Neural progenitor cell (in vitro differentiated cells): ENCODE data around the gene ATAD3A. TPM values are rescaled to one million over a fixed set of nuclear protein-coding genes. Genes with fewer than 3 reads are reported as not detected.

Experiments
- DNase-seq: peaks from one replicate; pipeline ENCODE4 v3.0.0-alpha.2; 2016; ENCODE audit warnings: low spot score
- H2AFZ ChIP-seq: fragments of 200-600 bp; sonication (generic); replicated peaks from 2 replicates; pipeline ENCODE4 v1.6.1; 2016; ENCODE audit warnings: antibody characterized with exemption
- H3F3A ChIP-seq: fragments of 200-600 bp; sonication (generic); 2 replicates; pipeline ENCODE4 v1.6.1; 2016; ENCODE audit warnings: antibody characterized with exemption, low read depth
- H3K27ac ChIP-seq: fragments of 200-600 bp; sonication (generic); 2 replicates; pipeline ENCODE4 v1.5.1; 2016; ENCODE audit warnings: mild to moderate bottlenecking
- H3K27me3 ChIP-seq: fragments of 200-600 bp; sonication (generic); 2 replicates; pipeline ENCODE4 v1.6.1; 2016; ENCODE audit warnings: mild to moderate bottlenecking, moderate library complexity
- H3K36me3 ChIP-seq: fragments of 200-600 bp; sonication (generic); 2 replicates; pipeline ENCODE4 v1.5.1; 2016
- H3K4me1 ChIP-seq: fragments of 200-600 bp; sonication (generic); 2 replicates; pipeline ENCODE4 v1.6.1; 2016; ENCODE audit warnings: mixed run types
- H3K4me2 ChIP-seq: fragments of 200-600 bp; sonication (generic); 2 replicates; pipeline ENCODE4 v1.6.1; 2016
- H3K4me3 ChIP-seq: fragments of 200-600 bp; sonication (generic); 2 replicates; pipeline ENCODE4 v1.5.1; 2016
- H3K79me2 ChIP-seq: fragments of 200-600 bp; sonication (generic); 2 replicates; pipeline ENCODE4 v1.6.1; 2016; ENCODE audit warnings: low read depth
- H3K9ac ChIP-seq: fragments of 200-600 bp; sonication (generic); 2 replicates; pipeline ENCODE4 v1.6.1; 2016
- H3K9me3 ChIP-seq: fragments of 200-600 bp; sonication (generic); 2 replicates; pipeline ENCODE4 v1.5.1; 2016; ENCODE audit warnings: low read depth
- H4K20me1 ChIP-seq: fragments of 200-600 bp; sonication (generic); 2 replicates; pipeline ENCODE4 v1.6.1; 2016; ENCODE audit warnings: low read depth
- H3K27ac Mint-ChIP-seq: 3 replicates; pipeline ENCODE4 v1.8.0; 2021; ENCODE audit warnings: mixed read lengths
- H3K27me3 Mint-ChIP-seq: 2 replicates; pipeline ENCODE4 v1.8.0; 2022; ENCODE audit warnings: low read depth, mild to moderate bottlenecking, inconsistent platforms, moderate library complexity, mixed read lengths; ENCODE audit not compliant: insufficient read depth
- H3K36me3 Mint-ChIP-seq: 3 replicates; pipeline ENCODE4 v1.8.0; 2021; ENCODE audit warnings: mixed read lengths
- H3K4me1 Mint-ChIP-seq: 3 replicates; pipeline ENCODE4 v1.8.0; 2021; ENCODE audit warnings: mixed read lengths
- H3K4me3 Mint-ChIP-seq: 3 replicates; pipeline ENCODE4 v1.8.0; 2021; ENCODE audit warnings: mild to moderate bottlenecking, moderate library complexity, mixed read lengths
- H3K9me3 Mint-ChIP-seq: 3 replicates; pipeline ENCODE4 v1.8.0; 2020; ENCODE audit warnings: mixed read lengths
- CTCF ChIP-seq: fragments of 200-600 bp; sonication (generic); IDR thresholded peaks from 2 replicates; pipeline ENCODE4 v1.5.1; 2017; ENCODE audit warnings: antibody characterized with exemption, mild to moderate bottlenecking
- EZH2 ChIP-seq: fragments of 200-600 bp; sonication (generic); IDR thresholded peaks from 2 replicates; pipeline ENCODE4 v1.6.1; 2017; ENCODE audit warnings: antibody characterized with exemption, mild to moderate bottlenecking, moderate library complexity
- EZH2phosphoT487 ChIP-seq: fragments of 200-600 bp; sonication (generic); IDR thresholded peaks from 2 replicates; pipeline ENCODE4 v1.6.1; 2017; ENCODE audit warnings: antibody characterized with exemption
- total RNA-seq: library from RNA; depleted of rRNA; stranded (reverse); fragments of >200 nt; gene quantifications from 2 replicates; pipeline ENCODE4 v1.2.3, GENCODE V29; 2015; ENCODE audit warnings: low replicate concordance

The ATAD3A gene
- total RNA-seq, 1 donor from 2014 or later: 7.8 TPM

GRCh38 chr1:1565340-1565739 lies 53.4 kb downstream of the ATAD3A start:
- Histone ChIP-seq H3K27me3 (no peaks in the 10 kb centered on the region), H3K4me2 (no peak overlapping the region), H3K79me2 (peaks cover 78% of the 10 kb centered on the region), H3K4me3 (no peak overlapping the region), H2AFZ (no peak overlapping the region), H3K36me3 (no peaks in the 10 kb centered on the region), H3K9me3 (no peaks in the 10 kb centered on the region), H3K27ac (no peak overlapping the region), H3F3A (peaks cover 5% of the 10 kb centered on the region), H4K20me1 (peaks cover 69% of the 10 kb centered on the region), H3K9ac (no peak overlapping the region), H3K4me1 (no peaks in the 10 kb centered on the region)
- Mint-ChIP-seq H3K4me3 (no peak overlapping the region), H3K9me3 (no peaks in the 10 kb centered on the region), H3K27me3 (peaks cover 3% of the 10 kb centered on the region), H3K4me1 (no peaks in the 10 kb centered on the region), H3K36me3 (peaks cover 27% of the 10 kb centered on the region), H3K27ac (no peak overlapping the region)
- DNase-seq: no peak
- TF ChIP-seq EZH2: no peak

DNA sequence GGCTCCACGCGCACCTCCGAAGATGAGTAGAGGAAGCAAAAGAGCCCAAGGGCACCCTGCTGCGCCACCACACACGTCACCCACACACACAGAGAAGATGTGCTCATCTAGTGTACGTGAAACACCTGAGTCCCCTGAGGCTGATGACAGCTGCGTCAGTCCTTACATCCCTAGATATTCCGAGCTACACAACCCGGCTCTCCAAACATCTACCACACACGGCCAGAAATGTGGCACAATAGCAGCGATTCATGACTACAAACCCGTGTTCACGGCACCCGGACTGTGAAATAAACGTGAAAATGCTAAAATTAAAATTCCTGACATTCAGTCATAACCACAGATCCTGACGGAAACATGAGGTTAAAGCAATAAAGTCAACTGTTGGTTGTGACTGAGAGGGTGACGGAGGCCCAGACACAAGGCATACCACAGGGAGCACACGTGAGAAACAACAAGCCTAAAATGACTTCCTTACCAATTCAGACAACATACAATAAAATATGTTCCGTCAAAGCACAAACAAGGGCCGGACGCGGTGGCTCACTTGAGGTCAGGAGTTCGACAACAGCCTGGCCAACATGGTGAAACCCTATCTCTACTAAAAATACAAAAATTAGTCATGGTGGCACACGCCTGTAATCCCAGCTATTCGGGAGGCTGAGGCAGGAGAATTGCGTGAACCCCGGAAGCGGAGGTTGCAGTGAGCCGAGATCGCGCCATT lies 55.4 kb downstream of the ATAD3A start:
- Mint-ChIP-seq H3K36me3 (peaks cover 27% of the 10 kb centered on the region), H3K9me3 (no peaks in the 10 kb centered on the region), H3K27me3 (peaks cover 3% of the 10 kb centered on the region), H3K4me1 (no peaks in the 10 kb centered on the region), H3K27ac (peak overlapping the region; percentile 15), H3K4me3 (no peak overlapping the region)
- no peaks in the 10 kb centered on the region for H3K36me3 ChIP-seq
- TF ChIP-seq EZH2: no peak
- TF ChIP-seq EZH2phosphoT487: no peak
- TF ChIP-seq CTCF: no peak
- peaks cover 84% of the 10 kb centered on the region for H4K20me1 ChIP-seq
- H3K4me1 ChIP-seq: no peaks in the 10 kb centered on the region
- H3F3A ChIP-seq: peaks cover 11% of the 10 kb centered on the region
- peaks cover 98% of the 10 kb centered on the region for H3K79me2 ChIP-seq
- no peaks in the 10 kb centered on the region for H3K9me3 ChIP-seq
- H3K9ac ChIP-seq: no peak overlapping the region
- H2AFZ ChIP-seq: no peak overlapping the region
- no peaks in the 10 kb centered on the region for H3K27me3 ChIP-seq
- no peak overlapping the region for H3K4me3 ChIP-seq
- no peak overlapping the region for H3K4me2 ChIP-seq
- H3K27ac ChIP-seq: no peak overlapping the region
- DNase-seq: no peak

GRCh38 chr1:1567891-1568291 lies 55.9 kb downstream of the ATAD3A start:
- Mint-ChIP-seq H3K4me1 (no peaks in the 10 kb centered on the region), H3K27me3 (peaks cover 3% of the 10 kb centered on the region), H3K4me3 (no peak overlapping the region), H3K9me3 (no peaks in the 10 kb centered on the region), H3K36me3 (peaks cover 27% of the 10 kb centered on the region), H3K27ac (no peak overlapping the region)
- Histone ChIP-seq H3K4me2 (no peak overlapping the region), H3K4me3 (no peak overlapping the region), H3K9me3 (no peaks in the 10 kb centered on the region), H3K36me3 (no peaks in the 10 kb centered on the region), H3K79me2 (peaks cover 99% of the 10 kb centered on the region), H3F3A (peaks cover 11% of the 10 kb centered on the region), H3K27me3 (no peaks in the 10 kb centered on the region), H3K27ac (no peak overlapping the region), H3K4me1 (no peaks in the 10 kb centered on the region), H2AFZ (no peak overlapping the region), H3K9ac (no peak overlapping the region), H4K20me1 (peaks cover 90% of the 10 kb centered on the region)
- DNase-seq: no peak
- no peak for TF ChIP-seq CTCF
- no peak for TF ChIP-seq EZH2phosphoT487
- no peak for TF ChIP-seq EZH2

DNA sequence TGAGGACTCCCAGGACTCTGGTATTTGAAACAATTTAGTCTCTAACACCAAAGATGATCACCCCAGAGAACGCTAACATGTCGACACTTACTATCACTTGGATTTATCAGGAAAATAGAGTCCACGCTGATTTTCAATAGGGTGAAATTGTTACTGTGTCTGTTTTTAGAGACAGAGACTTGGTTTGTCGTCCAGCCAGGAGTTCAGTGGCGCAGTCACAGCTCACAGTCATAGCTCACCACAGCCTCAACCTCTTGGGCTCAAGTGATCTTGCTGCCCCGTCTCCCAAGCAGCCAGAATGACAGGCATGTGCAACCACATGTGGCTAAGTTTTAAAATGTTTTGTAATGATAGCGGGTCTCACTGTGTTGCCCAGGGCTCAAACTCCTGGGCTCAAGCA lies 57.4 kb downstream of the ATAD3A start:
- Histone ChIP-seq H3K36me3 (no peaks in the 10 kb centered on the region), H3K4me3 (no peak overlapping the region), H3K27me3 (no peaks in the 10 kb centered on the region), H3K9ac (no peak overlapping the region), H3K9me3 (no peaks in the 10 kb centered on the region), H3F3A (peaks cover 21% of the 10 kb centered on the region), H3K79me2 (peaks cover 100% of the 10 kb centered on the region), H3K4me2 (no peak overlapping the region), H3K4me1 (no peaks in the 10 kb centered on the region), H3K27ac (no peak overlapping the region), H4K20me1 (peaks cover 94% of the 10 kb centered on the region), H2AFZ (no peak overlapping the region)
- H3K4me3 Mint-ChIP-seq: no peak overlapping the region
- DNase-seq: no peak
- no peak for TF ChIP-seq EZH2
- TF ChIP-seq CTCF: no peak
- TF ChIP-seq EZH2phosphoT487: no peak
- H3K4me1 Mint-ChIP-seq: peaks cover 9% of the 10 kb centered on the region
- peaks cover 7% of the 10 kb centered on the region for H3K27me3 Mint-ChIP-seq
- no peaks in the 10 kb centered on the region for H3K9me3 Mint-ChIP-seq
- H3K27ac Mint-ChIP-seq: no peak overlapping the region
- peaks cover 22% of the 10 kb centered on the region for H3K36me3 Mint-ChIP-seq
